Calu3 (cell line): ENCODE measurements around the gene RALGAPB. TPM values are rescaled to one million over a fixed set of nuclear protein-coding genes. Genes with fewer than 3 reads are reported as not detected.
A peak's percentile ranks its signal among the peaks of the same experiment; 100 is the strongest.
"Not testable (repeated sequence)": the region's sequence is repeated elsewhere in the genome, so short reads cannot be mapped to it uniquely, and the experiment has no call there.

Experiments used
- BruUV-seq: library from RNA; stranded (reverse); fragments of 400-500 nt; replicated peaks from 2 replicates; lab custom pipeline; 2021; lab: Mats Ljungman, UMichigan
- CTCF ChIA-PET: fragments of 300-600 bp; sonication (Branson Sonifier 250); formaldehyde crosslinking; loops from one replicate; lab custom pipeline; 2022; ENCODE audit warnings: antibody characterized with exemption; lab: Charles Lee
- DNase-seq: peaks from one replicate; pipeline ENCODE4 v3.0.0; 2022
- H3K27ac Mint-ChIP-seq: one replicate; pipeline ENCODE4 v1.8.0; 2022; ENCODE audit warnings: mixed read lengths; ENCODE audit not compliant: unreplicated experiment
- H3K27me3 Mint-ChIP-seq: one replicate; pipeline ENCODE4 v1.8.0; 2022; ENCODE audit warnings: mixed read lengths; ENCODE audit not compliant: unreplicated experiment
- H3K36me3 Mint-ChIP-seq: one replicate; pipeline ENCODE4 v1.8.0; 2022; ENCODE audit warnings: mild to moderate bottlenecking, moderate library complexity, mixed read lengths; ENCODE audit not compliant: insufficient read depth, unreplicated experiment
- H3K4me1 Mint-ChIP-seq: one replicate; pipeline ENCODE4 v1.8.0; 2022; ENCODE audit warnings: mild to moderate bottlenecking, low read depth, mixed read lengths; ENCODE audit not compliant: unreplicated experiment
- H3K4me3 Mint-ChIP-seq: one replicate; pipeline ENCODE4 v1.8.0; 2022; ENCODE audit warnings: mild to moderate bottlenecking, low read depth, moderate library complexity, mixed read lengths; ENCODE audit not compliant: unreplicated experiment
- H3K9me3 Mint-ChIP-seq: one replicate; pipeline ENCODE4 v1.8.0; 2022; ENCODE audit warnings: low read depth, mixed read lengths; ENCODE audit not compliant: unreplicated experiment
- intact Hi-C: fragments of 100-400 bp; cut with micrococcal nuclease; formaldehyde crosslinking; loops from one replicate; pipeline ENCODE4 v1.10.0; 2022; ENCODE audit not compliant: unreplicated experiment
- total RNA-seq: library from RNA; stranded (reverse); gene quantifications from 2 replicates; pipeline ENCODE4 v1.2.3, GENCODE V29; 2022
- TF ChIP-seq, protein P1 (sequence below): fragments of 200-600 bp; IDR thresholded peaks from one replicate; pipeline ENCODE4 v1.8.0; 2022; ENCODE audit warnings: antibody characterized with exemption; ENCODE audit not compliant: unreplicated experiment

The RALGAPB gene
- total RNA-seq, 1 experiment from 2014 or later, result 59.8 TPM

- DNase-seq, result no peak
- TF ChIP-seq, protein P1, sequence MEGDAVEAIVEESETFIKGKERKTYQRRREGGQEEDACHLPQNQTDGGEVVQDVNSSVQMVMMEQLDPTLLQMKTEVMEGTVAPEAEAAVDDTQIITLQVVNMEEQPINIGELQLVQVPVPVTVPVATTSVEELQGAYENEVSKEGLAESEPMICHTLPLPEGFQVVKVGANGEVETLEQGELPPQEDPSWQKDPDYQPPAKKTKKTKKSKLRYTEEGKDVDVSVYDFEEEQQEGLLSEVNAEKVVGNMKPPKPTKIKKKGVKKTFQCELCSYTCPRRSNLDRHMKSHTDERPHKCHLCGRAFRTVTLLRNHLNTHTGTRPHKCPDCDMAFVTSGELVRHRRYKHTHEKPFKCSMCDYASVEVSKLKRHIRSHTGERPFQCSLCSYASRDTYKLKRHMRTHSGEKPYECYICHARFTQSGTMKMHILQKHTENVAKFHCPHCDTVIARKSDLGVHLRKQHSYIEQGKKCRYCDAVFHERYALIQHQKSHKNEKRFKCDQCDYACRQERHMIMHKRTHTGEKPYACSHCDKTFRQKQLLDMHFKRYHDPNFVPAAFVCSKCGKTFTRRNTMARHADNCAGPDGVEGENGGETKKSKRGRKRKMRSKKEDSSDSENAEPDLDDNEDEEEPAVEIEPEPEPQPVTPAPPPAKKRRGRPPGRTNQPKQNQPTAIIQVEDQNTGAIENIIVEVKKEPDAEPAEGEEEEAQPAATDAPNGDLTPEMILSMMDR, result no peak
- intact Hi-C loops, result no loop called here
- Mint-ChIP-seq H3K9me3 (no peaks in the 10 kb centered on the region), H3K4me1 (no peaks in the 10 kb centered on the region), H3K27me3 (no peaks in the 10 kb centered on the region), H3K36me3 (peaks cover 17% of the 10 kb centered on the region), H3K27ac (no peak overlapping the region), H3K4me3 (no peak overlapping the region)
- BruUV-seq, result TSS peak; percentile 3
- CTCF ChIA-PET, result interaction anchor here (0.6 kb wide), 1 partner anchor 313 kb away, joined by 5 read pairs; no protein-coding TSS in a partner anchor
Observed at GRCh38 chr20:38504368-38505090, 31.9 kb downstream of the RALGAPB start.

DNA sequence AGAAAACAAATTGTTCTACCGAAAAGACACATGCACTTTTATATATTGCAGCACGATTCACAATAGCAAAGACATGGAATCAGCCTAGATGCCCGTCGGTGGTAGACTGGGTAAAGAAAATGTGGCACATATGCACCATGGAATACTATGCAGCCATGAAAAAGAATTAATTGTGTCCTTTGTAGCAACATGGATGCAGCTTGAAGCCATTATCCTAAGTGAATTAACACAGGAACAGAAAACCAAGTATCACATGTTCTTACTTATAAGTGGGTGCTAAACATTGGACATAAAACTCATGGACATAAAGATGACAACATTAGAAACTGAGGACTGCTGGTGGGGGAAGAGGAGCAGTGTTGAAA, 32.4 kb downstream of the RALGAPB start:
- Mint-ChIP-seq H3K4me3 (no peak overlapping the region), H3K4me1 (no peaks in the 10 kb centered on the region), H3K36me3 (peaks cover 18% of the 10 kb centered on the region), H3K27ac (no peak overlapping the region), H3K27me3 (no peaks in the 10 kb centered on the region), H3K9me3 (no peaks in the 10 kb centered on the region)
- BruUV-seq, result no TSS peak
- CTCF ChIA-PET, result interaction anchor here (0.6 kb wide), 1 partner anchor 313 kb away, joined by 5 read pairs; no protein-coding TSS in a partner anchor
- TF ChIP-seq, protein P1, result no peak
- intact Hi-C loops, result no loop called here
- DNase-seq, result no peak

DNA sequence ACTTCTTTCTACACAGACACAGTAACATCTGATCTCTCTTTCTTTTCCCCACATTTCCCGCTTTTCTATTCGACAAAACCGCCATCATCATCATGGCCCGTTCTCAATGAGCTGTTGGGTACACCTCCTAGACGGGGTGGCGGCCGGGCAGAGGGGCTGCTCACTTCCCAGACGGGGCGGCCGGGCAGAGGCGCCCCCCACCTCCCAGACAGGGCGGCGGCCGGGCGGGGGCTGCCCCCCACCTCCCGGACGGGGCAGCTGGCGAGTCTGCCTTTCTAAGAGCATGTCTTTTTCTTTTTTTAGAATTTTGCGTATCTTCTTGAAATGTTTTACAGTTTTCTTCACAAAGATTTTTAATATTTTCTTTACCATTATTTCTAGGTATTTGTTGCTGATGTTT, 39.1 kb downstream of the RALGAPB start:
- H3K4me1 Mint-ChIP-seq, H3K4me3 Mint-ChIP-seq, DNase-seq, H3K9me3 Mint-ChIP-seq, BruUV-seq, H3K36me3 Mint-ChIP-seq, CTCF ChIA-PET, H3K27me3 Mint-ChIP-seq, intact Hi-C loops, H3K27ac Mint-ChIP-seq: not testable (repeated sequence)

GRCh38 chr20:38514185-38514584, 41.5 kb downstream of the RALGAPB start:
- intact Hi-C loops, result no loop called here
- no peaks in the 10 kb centered on the region for H3K4me1 Mint-ChIP-seq
- no TSS peak for BruUV-seq
- TF ChIP-seq, protein P1, result no peak
- peaks cover 15% of the 10 kb centered on the region for H3K36me3 Mint-ChIP-seq
- H3K27me3 Mint-ChIP-seq, result no peaks in the 10 kb centered on the region
- CTCF ChIA-PET, result interaction anchor here (0.7 to 2.3 kb wide), 2 partner anchors 41 to 295 kb away, joined by 3 to 6 read pairs; partner anchors contain the start of gene RALGAPB
- no peak overlapping the region for H3K27ac Mint-ChIP-seq
- no peak for DNase-seq
- no peaks in the 10 kb centered on the region for H3K9me3 Mint-ChIP-seq
- no peak overlapping the region for H3K4me3 Mint-ChIP-seq

DNA sequence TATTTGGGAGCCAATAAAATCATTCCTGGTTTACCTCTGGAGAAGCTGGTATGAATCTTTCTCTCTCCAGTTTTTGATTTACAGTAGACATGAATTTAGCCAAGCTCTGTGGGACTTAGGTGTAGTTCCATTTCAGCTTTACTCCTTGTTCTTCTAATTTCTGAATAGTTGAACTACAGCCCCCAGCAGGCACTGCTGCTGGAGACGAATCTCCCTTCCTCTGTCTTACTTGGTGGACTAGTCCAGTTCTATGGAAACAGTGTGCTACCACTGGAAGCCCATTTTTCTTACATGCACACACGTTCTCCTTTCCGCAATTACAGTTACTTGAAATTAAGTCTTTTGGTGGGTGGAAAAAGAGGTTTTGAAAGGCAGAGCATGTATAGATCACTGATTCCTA, 42.3 kb downstream of the RALGAPB start:
- CTCF ChIA-PET, result interaction anchor here (0.7 to 2.3 kb wide), 2 partner anchors 42 to 295 kb away, joined by 3 to 6 read pairs; partner anchors contain the start of gene RALGAPB
- Mint-ChIP-seq H3K4me1 (no peaks in the 10 kb centered on the region), H3K27ac (no peak overlapping the region), H3K27me3 (no peaks in the 10 kb centered on the region), H3K36me3 (peaks cover 10% of the 10 kb centered on the region), H3K4me3 (no peak overlapping the region), H3K9me3 (no peaks in the 10 kb centered on the region)
- no TSS peak for BruUV-seq
- DNase-seq, result no peak
- intact Hi-C loops, result no loop called here
- TF ChIP-seq, protein P1, result no peak
